ENCODE measurements around the gene SSR4.
"Not testable (repeated sequence)": the region's sequence is repeated elsewhere in the genome, so short reads cannot be mapped to it uniquely, and the experiment has no call there.

Gene SSR4

DNA sequence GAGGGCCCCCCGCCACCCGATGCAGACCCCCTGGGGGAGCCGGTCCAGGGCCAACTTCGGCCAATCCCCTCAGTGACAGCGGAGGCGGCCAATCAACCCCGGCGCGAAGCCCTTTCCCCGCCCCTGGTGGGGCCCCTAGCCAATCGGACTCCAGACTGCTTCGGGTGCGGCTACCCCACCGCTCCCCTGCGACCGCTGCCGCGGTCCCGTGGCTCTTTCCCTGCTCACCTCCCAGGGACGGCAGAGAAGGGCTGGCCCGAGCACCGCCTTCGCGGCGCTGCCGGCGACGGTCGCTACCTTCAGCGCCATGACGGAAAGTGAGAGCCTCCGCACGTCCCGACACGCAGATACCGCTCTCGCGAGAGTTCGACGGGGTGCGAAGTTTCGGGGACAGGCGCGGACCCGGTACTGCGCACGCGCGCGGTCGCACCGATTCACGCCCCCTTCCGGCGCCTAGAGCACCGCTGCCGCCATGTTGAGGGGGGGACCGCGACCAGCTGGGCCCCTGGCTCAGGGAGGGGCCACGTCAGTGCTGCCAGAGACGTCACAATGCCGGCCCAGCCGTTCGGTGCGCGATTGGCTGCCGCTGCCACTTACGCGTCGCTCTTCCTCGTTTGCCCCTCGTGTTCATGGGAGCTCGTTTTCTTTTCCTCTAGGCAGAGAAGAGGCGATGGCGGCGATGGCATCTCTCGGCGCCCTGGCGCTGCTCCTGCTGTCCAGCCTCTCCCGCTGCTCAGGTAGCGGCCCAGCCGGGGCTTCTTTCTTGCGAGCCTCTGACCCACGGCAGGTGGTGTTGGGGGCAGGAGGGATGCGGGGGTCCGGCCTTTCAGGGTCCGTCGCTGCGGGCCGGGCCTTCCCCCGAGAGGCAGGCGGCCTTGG lies at the start of gene SSR4, which contains the start of gene IDH3G:
TSS of gene SSR4 (plus strand) at position 651 of the 879 bp plus-strand sequence. CDS start at position 671, 20 bp downstream.
TSS of gene IDH3G (minus strand) at position 358 of the 879 bp plus-strand sequence. CDS start at position 309, 49 bp downstream.
- peaks cover 14% of the 10 kb centered on the region for H3K36me3 Mint-ChIP-seq
- H3K4me1 Mint-ChIP-seq = peaks cover 23% of the 10 kb centered on the region
- peak; percentile 94 for DNase-seq
- no peaks in the 10 kb centered on the region for H3K27me3 Mint-ChIP-seq
- CTCF ChIA-PET = interaction anchor here (0.9 kb wide), 1 partner anchor 152 kb away, joined by 3 read pairs; no protein-coding TSS in a partner anchor
- H3K27ac Mint-ChIP-seq = peak within 1 kb of the TSS; percentile 90
- peak within 1 kb of the TSS; percentile 95 for H3K4me3 Mint-ChIP-seq
- H3K9me3 Mint-ChIP-seq = no peaks in the 10 kb centered on the region

DNA sequence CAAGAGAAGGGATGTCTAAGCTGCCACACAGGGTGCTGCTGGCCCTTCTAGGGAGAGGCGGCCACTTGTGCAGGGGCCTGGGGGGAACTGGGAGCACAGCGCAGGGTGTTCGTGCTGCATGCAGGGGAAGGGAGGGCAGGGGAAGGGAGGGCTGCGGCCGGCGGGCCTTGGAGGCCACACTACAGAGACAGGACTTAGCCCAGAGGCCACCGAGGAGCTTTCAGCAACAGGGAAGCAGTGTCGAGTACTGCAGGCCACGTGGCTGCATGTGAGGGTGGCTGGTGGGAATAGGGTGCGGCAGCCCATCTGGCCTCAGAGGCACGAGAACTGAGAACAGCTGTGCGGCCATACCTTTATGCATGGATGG lies 49.4 kb upstream of the SSR4 start:
- Mint-ChIP-seq H3K4me1 (peaks cover 17% of the 10 kb centered on the region), H3K27me3 (peaks cover 37% of the 10 kb centered on the region)
- CTCF ChIA-PET, H3K9me3 Mint-ChIP-seq, H3K4me3 Mint-ChIP-seq, DNase-seq, H3K36me3 Mint-ChIP-seq, H3K27ac Mint-ChIP-seq: not testable (repeated sequence)

DNA sequence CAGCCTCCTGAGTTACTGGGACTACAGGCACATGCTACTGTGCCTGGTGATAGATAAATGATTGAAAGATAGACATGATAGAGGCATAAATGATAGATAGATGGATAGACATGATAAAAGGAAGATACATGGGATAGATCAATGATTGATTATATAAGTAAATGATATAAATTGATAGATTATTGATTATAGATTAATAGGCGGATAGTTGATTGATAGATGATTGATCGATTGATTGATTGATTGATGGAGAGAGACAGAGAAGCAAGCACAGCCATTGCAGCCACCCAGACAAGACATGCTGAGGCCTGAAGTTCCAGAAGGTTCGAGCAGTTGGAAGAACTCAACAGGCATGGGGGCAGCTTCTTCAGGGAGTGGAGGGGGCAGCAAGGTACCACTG lies 48.1 kb upstream of the SSR4 start:
- H3K36me3 Mint-ChIP-seq = no peaks in the 10 kb centered on the region
- DNase-seq = no peak
- H3K27ac Mint-ChIP-seq = no peak overlapping the region
- H3K4me1 Mint-ChIP-seq = peaks cover 5% of the 10 kb centered on the region
- H3K27me3 Mint-ChIP-seq = peaks cover 42% of the 10 kb centered on the region
- CTCF ChIA-PET = no interaction called here
- no peaks in the 10 kb centered on the region for H3K9me3 Mint-ChIP-seq
- no peak overlapping the region for H3K4me3 Mint-ChIP-seq

GRCh38 chrX:153746991-153747390 lies 47.5 kb upstream of the SSR4 start:
- H3K27ac Mint-ChIP-seq, CTCF ChIA-PET, H3K9me3 Mint-ChIP-seq, H3K4me3 Mint-ChIP-seq, DNase-seq, H3K36me3 Mint-ChIP-seq, H3K4me1 Mint-ChIP-seq: not testable (repeated sequence)
- peaks cover 42% of the 10 kb centered on the region for H3K27me3 Mint-ChIP-seq

- peaks cover 52% of the 10 kb centered on the region for H3K27me3 Mint-ChIP-seq
- H3K9me3 Mint-ChIP-seq, CTCF ChIA-PET, DNase-seq, H3K27ac Mint-ChIP-seq, H3K4me3 Mint-ChIP-seq, H3K36me3 Mint-ChIP-seq, H3K4me1 Mint-ChIP-seq: not testable (repeated sequence)
Measured at GRCh38 chrX:153749017-153749416, 45.5 kb upstream of the SSR4 start.

GRCh38 chrX:153750127-153750774 lies 44.2 kb upstream of the SSR4 start:
- Mint-ChIP-seq H3K36me3 (no peaks in the 10 kb centered on the region), H3K4me3 (no peak overlapping the region), H3K4me1 (no peaks in the 10 kb centered on the region), H3K27ac (no peak overlapping the region), H3K9me3 (no peaks in the 10 kb centered on the region), H3K27me3 (peaks cover 42% of the 10 kb centered on the region)
- CTCF ChIA-PET = no interaction called here
- DNase-seq = no peak

GRCh38 chrX:153755136-153755535 lies 39.3 kb upstream of the SSR4 start:
- H3K9me3 Mint-ChIP-seq = no peaks in the 10 kb centered on the region

GRCh38 chrX:153761863-153762262 lies 32.6 kb upstream of the SSR4 start:
- H3K9me3 Mint-ChIP-seq = no peaks in the 10 kb centered on the region
- CTCF ChIA-PET = interaction anchor here (3.3 kb wide), 1 partner anchor 186 kb away, joined by 27 read pairs; no protein-coding TSS in a partner anchor
- H3K27ac Mint-ChIP-seq = no peak overlapping the region

More at GRCh38 chrX:153755136-153755535, 39.3 kb upstream of the SSR4 start:
- DNase-seq = no peak
- no peaks in the 10 kb centered on the region for H3K4me1 Mint-ChIP-seq
- no peak overlapping the region for H3K4me3 Mint-ChIP-seq
- H3K36me3 Mint-ChIP-seq = no peaks in the 10 kb centered on the region
- peaks cover 23% of the 10 kb centered on the region for H3K27me3 Mint-ChIP-seq
- no peak overlapping the region for H3K27ac Mint-ChIP-seq
- CTCF ChIA-PET = interaction anchor here (0.6 kb wide), 1 partner anchor 285 kb away, joined by 3 read pairs; the partner anchor contains the start of gene HAUS7

GRCh38 chrX:153762626-153763173 lies 31.8 kb upstream of the SSR4 start:
- no peak overlapping the region for H3K27ac Mint-ChIP-seq
- H3K27me3 Mint-ChIP-seq = peaks cover 16% of the 10 kb centered on the region
- peaks cover 8% of the 10 kb centered on the region for H3K4me1 Mint-ChIP-seq
- H3K36me3 Mint-ChIP-seq = no peaks in the 10 kb centered on the region
- CTCF ChIA-PET = interaction anchor here (1.1 to 3.3 kb wide), 2 partner anchors 26 to 185 kb away, joined by 3 to 27 read pairs; no protein-coding TSS in a partner anchor
- no peaks in the 10 kb centered on the region for H3K9me3 Mint-ChIP-seq
- no peak overlapping the region for H3K4me3 Mint-ChIP-seq
- no peak for DNase-seq

More at GRCh38 chrX:153761863-153762262, 32.6 kb upstream of the SSR4 start:
- peaks cover 8% of the 10 kb centered on the region for H3K4me1 Mint-ChIP-seq
- DNase-seq = no peak
- peaks cover 23% of the 10 kb centered on the region for H3K27me3 Mint-ChIP-seq
- H3K36me3 Mint-ChIP-seq = no peaks in the 10 kb centered on the region
- no peak overlapping the region for H3K4me3 Mint-ChIP-seq

- Mint-ChIP-seq H3K36me3 (no peaks in the 10 kb centered on the region), H3K9me3 (no peaks in the 10 kb centered on the region), H3K4me1 (peaks cover 9% of the 10 kb centered on the region), H3K27ac (no peak overlapping the region), H3K27me3 (peaks cover 14% of the 10 kb centered on the region), H3K4me3 (no peak overlapping the region)
- no peak for DNase-seq
- CTCF ChIA-PET = interaction anchor here (0.6 to 3.3 kb wide), 5 partner anchors 27 to 205 kb away, joined by 3 to 27 read pairs (median 3); no protein-coding TSS in a partner anchor
Measured at GRCh38 chrX:153763298-153763932, 31.1 kb upstream of the SSR4 start.

DNA sequence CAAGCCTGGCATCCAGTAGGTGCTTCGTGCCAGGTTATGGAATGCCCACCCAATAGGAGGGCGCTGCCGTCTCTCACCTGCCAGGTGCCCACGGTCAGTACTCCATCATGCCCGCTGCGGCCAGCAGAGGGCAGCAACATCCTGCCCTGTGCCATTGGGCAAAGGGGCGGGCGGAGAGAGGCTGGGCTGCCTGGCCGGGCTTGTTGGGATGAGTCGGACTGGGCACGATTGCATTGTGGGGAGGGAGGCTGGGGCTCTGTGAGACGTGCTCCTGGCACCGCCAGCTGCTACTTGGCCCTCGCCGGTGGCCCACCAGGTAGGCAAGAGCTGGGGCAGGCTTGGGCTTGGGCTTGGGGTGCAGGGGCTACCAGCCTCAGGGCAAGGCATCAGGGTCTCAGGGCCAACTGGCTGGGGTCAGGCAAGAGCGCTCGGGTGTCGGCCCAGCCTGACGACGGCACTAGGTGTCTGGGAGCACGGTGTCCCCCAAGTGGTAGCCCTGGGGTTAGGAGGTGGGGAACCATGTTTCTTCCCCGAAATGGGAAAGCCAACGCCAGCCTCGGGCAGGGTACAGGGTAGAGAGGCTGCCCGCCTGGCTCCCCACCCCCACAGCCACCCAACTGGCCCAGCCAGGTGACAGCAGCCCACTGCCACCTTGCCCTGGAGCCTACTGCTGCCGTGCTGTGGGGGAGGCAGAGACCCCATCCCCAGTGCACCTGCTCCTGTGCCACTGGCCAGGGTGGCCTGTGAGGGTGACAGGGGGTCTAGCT lies 30.3 kb upstream of the SSR4 start, which contains the start of gene PLXNB3:
TSS of gene PLXNB3 (plus strand) at position 261 of the 767 bp plus-strand sequence. CDS start 1,287 bp downstream, outside the sequence.
- no peaks in the 10 kb centered on the region for H3K36me3 Mint-ChIP-seq
- no peak within 1 kb of the TSS for H3K4me3 Mint-ChIP-seq
- peak; percentile 80 for DNase-seq
- no peaks in the 10 kb centered on the region for H3K9me3 Mint-ChIP-seq
- CTCF ChIA-PET = interaction anchor here (0.6 to 3.3 kb wide), 5 partner anchors 89 to 204 kb away, joined by 3 to 27 read pairs (median 4); no protein-coding TSS in a partner anchor
- H3K4me1 Mint-ChIP-seq = peaks cover 9% of the 10 kb centered on the region
- peaks cover 14% of the 10 kb centered on the region for H3K27me3 Mint-ChIP-seq
- no peak within 1 kb of the TSS for H3K27ac Mint-ChIP-seq

DNA sequence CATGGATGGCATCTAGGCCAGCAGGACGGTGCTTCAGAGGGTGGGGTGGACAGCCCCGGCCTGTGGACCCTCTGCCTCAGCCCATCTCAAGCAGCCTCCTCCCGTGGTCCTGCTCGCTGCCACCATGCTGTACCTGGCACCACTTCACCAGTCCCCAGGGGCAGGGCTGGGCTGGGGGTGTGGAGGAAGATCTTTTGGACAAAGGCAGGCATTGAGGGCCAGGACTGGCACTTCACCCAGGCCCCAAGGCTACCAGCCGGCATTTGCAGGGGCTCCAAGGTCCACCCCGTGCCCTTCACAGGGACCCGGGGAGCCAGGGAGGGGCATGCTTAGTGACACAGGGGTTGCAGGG lies 29.7 kb upstream of the SSR4 start:
- Mint-ChIP-seq H3K27ac (no peak overlapping the region), H3K9me3 (no peaks in the 10 kb centered on the region), H3K36me3 (no peaks in the 10 kb centered on the region), H3K27me3 (peaks cover 14% of the 10 kb centered on the region), H3K4me3 (no peak overlapping the region), H3K4me1 (peaks cover 9% of the 10 kb centered on the region)
- CTCF ChIA-PET = interaction anchor here (1.0 to 3.3 kb wide), 4 partner anchors 88 to 186 kb away, joined by 3 to 27 read pairs (median 4); no protein-coding TSS in a partner anchor
- DNase-seq = no peak

Measured in activated naive CD4-positive, alpha-beta T cell treated with anti-CD3 and anti-CD28 coated beads, Interleukin-2, amount 10 ng/mL, durations not matched to agents 7 days and 5 days (primary cell).